Neuron (in vitro differentiated cells): Measurements from ENCODE around the gene BAMBI.

Experiments
- H2AFZ ChIP-seq: one replicate; pipeline ENCODE4 v1.6.1; 2013; ENCODE audit warnings: low read depth, mild to moderate bottlenecking, inconsistent platforms, low read length, moderate library complexity
- H3K27me3 ChIP-seq: one replicate; pipeline ENCODE4 v1.6.1; 2013; ENCODE audit warnings: low read length; ENCODE audit not compliant: insufficient read depth
- H3K36me3 ChIP-seq: one replicate; pipeline ENCODE4 v1.6.1; 2013; ENCODE audit warnings: low read length; ENCODE audit not compliant: insufficient read depth
- H3K4me1 ChIP-seq: one replicate; pipeline ENCODE4 v1.6.1; 2013; ENCODE audit warnings: low read length; ENCODE audit not compliant: insufficient read depth
- H3K4me3 ChIP-seq: 2 replicates; pipeline ENCODE4 v1.5.1; 2013; ENCODE audit warnings: mild to moderate bottlenecking, low read length, moderate library complexity
- H3K9me3 ChIP-seq: one replicate; pipeline ENCODE4 v1.6.1; 2013; ENCODE audit warnings: low read length

BAMBI gene

GRCh38 chr10:28680358-28680752 is 3.0 kb downstream of the BAMBI start:
- Histone ChIP-seq H3K9me3 (no peaks in the 10 kb centered on the region), H3K27me3 (peaks cover 19% of the 10 kb centered on the region), H3K4me1 (peaks cover 28% of the 10 kb centered on the region), H2AFZ (no peak overlapping the region), H3K36me3 (no peaks in the 10 kb centered on the region), H3K4me3 (no peak overlapping the region)

- Histone ChIP-seq H3K27me3 (peaks cover 16% of the 10 kb centered on the region), H3K4me1 (peaks cover 28% of the 10 kb centered on the region), H3K9me3 (no peaks in the 10 kb centered on the region), H2AFZ (no peak overlapping the region), H3K36me3 (no peaks in the 10 kb centered on the region), H3K4me3 (no peak overlapping the region)
Observed at GRCh38 chr10:28681291-28681763, 4.0 kb downstream of the BAMBI start.

- H2AFZ ChIP-seq, result no peak overlapping the region
- no peaks in the 10 kb centered on the region for H3K9me3 ChIP-seq
- H3K4me3 ChIP-seq, result no peak overlapping the region
- no peaks in the 10 kb centered on the region for H3K36me3 ChIP-seq
- H3K4me1 ChIP-seq, result peaks cover 25% of the 10 kb centered on the region
- H3K27me3 ChIP-seq, result peaks cover 13% of the 10 kb centered on the region
Observed at GRCh38 chr10:28681928-28682750, 4.8 kb downstream of the BAMBI start.

- peaks cover 12% of the 10 kb centered on the region for H3K4me1 ChIP-seq
- H3K9me3 ChIP-seq, result no peaks in the 10 kb centered on the region
- no peak overlapping the region for H2AFZ ChIP-seq
- no peak overlapping the region for H3K4me3 ChIP-seq
- no peaks in the 10 kb centered on the region for H3K36me3 ChIP-seq
- H3K27me3 ChIP-seq, result peaks cover 8% of the 10 kb centered on the region
Observed at GRCh38 chr10:28684157-28684985, 7.0 kb downstream of the BAMBI start.

- H3K9me3 ChIP-seq, result no peaks in the 10 kb centered on the region
- H3K4me1 ChIP-seq, result peaks cover 5% of the 10 kb centered on the region
- H3K36me3 ChIP-seq, result no peaks in the 10 kb centered on the region
- H3K27me3 ChIP-seq, result peaks cover 4% of the 10 kb centered on the region
- no peak overlapping the region for H3K4me3 ChIP-seq
- no peak overlapping the region for H2AFZ ChIP-seq
Observed at GRCh38 chr10:28684986-28685580, 7.8 kb downstream of the BAMBI start.

- H2AFZ ChIP-seq, result no peak overlapping the region
- H3K27me3 ChIP-seq, result peaks cover 4% of the 10 kb centered on the region
- no peaks in the 10 kb centered on the region for H3K36me3 ChIP-seq
- H3K9me3 ChIP-seq, result no peaks in the 10 kb centered on the region
- H3K4me1 ChIP-seq, result no peaks in the 10 kb centered on the region
- no peak overlapping the region for H3K4me3 ChIP-seq
Observed at GRCh38 chr10:28685717-28686116, 8.4 kb downstream of the BAMBI start.

- H3K27me3 ChIP-seq, result peaks cover 4% of the 10 kb centered on the region
- H3K4me1 ChIP-seq, result no peaks in the 10 kb centered on the region
- H3K4me3 ChIP-seq, result no peak overlapping the region
- no peaks in the 10 kb centered on the region for H3K9me3 ChIP-seq
- no peaks in the 10 kb centered on the region for H3K36me3 ChIP-seq
- no peak overlapping the region for H2AFZ ChIP-seq
Observed at GRCh38 chr10:28686835-28687682, 9.7 kb downstream of the BAMBI start.

- no peaks in the 10 kb centered on the region for H3K36me3 ChIP-seq
- H3K4me1 ChIP-seq, result no peaks in the 10 kb centered on the region
- H3K4me3 ChIP-seq, result no peak overlapping the region
- peaks cover 4% of the 10 kb centered on the region for H3K27me3 ChIP-seq
- no peaks in the 10 kb centered on the region for H3K9me3 ChIP-seq
- H2AFZ ChIP-seq, result no peak overlapping the region
Observed at GRCh38 chr10:28687683-28688001, 10.3 kb downstream of the BAMBI start.

- Histone ChIP-seq H3K4me3 (no peak overlapping the region), H3K4me1 (no peaks in the 10 kb centered on the region), H3K27me3 (peaks cover 4% of the 10 kb centered on the region), H3K9me3 (no peaks in the 10 kb centered on the region), H2AFZ (no peak overlapping the region), H3K36me3 (no peaks in the 10 kb centered on the region)
Observed at GRCh38 chr10:28690545-28690944, 13.2 kb downstream of the BAMBI start.

- Histone ChIP-seq H3K9me3 (no peaks in the 10 kb centered on the region), H3K27me3 (peaks cover 4% of the 10 kb centered on the region), H3K36me3 (no peaks in the 10 kb centered on the region), H3K4me3 (no peak overlapping the region), H3K4me1 (no peaks in the 10 kb centered on the region), H2AFZ (no peak overlapping the region)
Observed at GRCh38 chr10:28691187-28691694, 13.9 kb downstream of the BAMBI start.

GRCh38 chr10:28692050-28692449 is 14.7 kb downstream of the BAMBI start:
- no peaks in the 10 kb centered on the region for H3K9me3 ChIP-seq
- peaks cover 4% of the 10 kb centered on the region for H3K27me3 ChIP-seq
- no peak overlapping the region for H2AFZ ChIP-seq
- no peak overlapping the region for H3K4me3 ChIP-seq
- no peaks in the 10 kb centered on the region for H3K4me1 ChIP-seq
- no peaks in the 10 kb centered on the region for H3K36me3 ChIP-seq

GRCh38 chr10:28694530-28694929 is 17.2 kb downstream of the BAMBI start:
- Histone ChIP-seq H3K4me1 (no peaks in the 10 kb centered on the region), H3K36me3 (no peaks in the 10 kb centered on the region), H3K9me3 (no peaks in the 10 kb centered on the region), H2AFZ (no peak overlapping the region), H3K27me3 (no peaks in the 10 kb centered on the region), H3K4me3 (no peak overlapping the region)
